SK-N-SH (cell line): ENCODE measurements around the gene WFIKKN1. TPM values are rescaled to one million over a fixed set of nuclear protein-coding genes. Genes with fewer than 3 reads are reported as not detected.

Experiments
- CTCF ChIA-PET: fragments of 300-600, 350-600 bp; formaldehyde crosslinking; extraction: SDS; loops from one replicate; lab custom pipeline; 2021; lab: Yijun Ruan, JAX
- POLR2A ChIA-PET: fragments of 350-600 bp; sonication (Branson Sonifier 250); formaldehyde crosslinking; extraction: SDS; loops from one replicate; lab custom pipeline; 2020; ENCODE audit warnings: antibody characterized with exemption, inconsistent platforms; lab: Yijun Ruan, JAX
- DNase-seq: peaks from one replicate; pipeline ENCODE4 v3.0.0; 2012
- H2AFZ ChIP-seq: fragments of 200-600 bp; sonication (generic); 2 replicates; pipeline ENCODE4 v1.8.1; 2016; ENCODE audit warnings: antibody characterized with exemption, mild to moderate bottlenecking, low read depth
- H3F3A ChIP-seq: fragments of 200-600 bp; sonication (generic); replicated peaks from 2 replicates; pipeline ENCODE3; 2016; ENCODE audit warnings: antibody characterized with exemption, mild to moderate bottlenecking; ENCODE audit not compliant: insufficient read depth
- H3K27ac ChIP-seq, 2 experiments: fragments of 200-500 bp in 1 of 2; fragments of 200-600 bp in 1 of 2; sonication (Bioruptor generic) in 1 of 2; sonication (generic), shearing (Covaris generic) in 1 of 2; 2 replicates each; pipeline versions ENCODE4 v1.5.1 to v1.6.1; 2014 to 2016; ENCODE audit warnings: low read depth in 2 of 2, inconsistent platforms in 1 of 2, low read length in 1 of 2, mild to moderate bottlenecking in 1 of 2, mixed read lengths in 1 of 2
- H3K27me3 ChIP-seq: fragments of 200-600 bp; sonication (generic), shearing (Covaris generic); 2 replicates; pipeline ENCODE4 v1.6.1; 2016; ENCODE audit warnings: mixed run types; ENCODE audit not compliant: insufficient read depth
- H3K36me3 ChIP-seq, 2 experiments: fragments of 200-500 bp in 1 of 2; fragments of 200-600 bp in 1 of 2; sonication (Bioruptor generic) in 1 of 2; sonication (generic) in 1 of 2; replicated peaks in 1 of 2; 2 replicates each; pipeline versions ENCODE3 to v1.5.1; 2014 to 2016; ENCODE audit warnings: low read length in 1 of 2, mild to moderate bottlenecking in 1 of 2; ENCODE audit not compliant: insufficient read depth in 2 of 2, control insufficient read depth in 1 of 2
- H3K4me1 ChIP-seq, 2 experiments: fragments of 200-500 bp in 1 of 2; fragments of 200-600 bp in 1 of 2; sonication (Bioruptor generic) in 1 of 2; sonication (generic), shearing (Covaris generic) in 1 of 2; 2 replicates each; pipeline versions ENCODE4 v1.5.1 to v1.6.1; 2014 to 2016; ENCODE audit warnings: low read depth in 1 of 2, low read length in 1 of 2, mixed run types in 1 of 2; ENCODE audit not compliant: insufficient read depth in 2 of 2, control insufficient read depth in 1 of 2
- H3K4me2 ChIP-seq: fragments of 200-600 bp; sonication (generic), shearing (Covaris generic); 2 replicates; pipeline ENCODE4 v1.6.1; 2017; ENCODE audit warnings: mixed run types
- H3K4me3 ChIP-seq, 2 experiments: fragments of 200-500 bp in 1 of 2; fragments of 200-600 bp in 1 of 2; sonication (Bioruptor generic) in 1 of 2; sonication (generic), shearing (Covaris generic) in 1 of 2; 2 replicates each; pipeline versions ENCODE4 v1.5.1 to v1.8.1; 2014 to 2016; ENCODE audit warnings: low read depth in 2 of 2, inconsistent platforms in 1 of 2, low read length in 1 of 2, mild to moderate bottlenecking in 1 of 2, mixed read lengths in 1 of 2, moderate library complexity in 1 of 2
- H3K79me2 ChIP-seq: fragments of 200-600 bp; sonication (generic); 2 replicates; pipeline ENCODE4 v1.8.1; 2017; ENCODE audit warnings: mild to moderate bottlenecking; ENCODE audit not compliant: insufficient read depth
- H3K9ac ChIP-seq: fragments of 200-600 bp; sonication (generic); 2 replicates; pipeline ENCODE4 v1.6.1; 2017; ENCODE audit warnings: mixed run types
- H3K9me2 ChIP-seq: fragments of 200-600 bp; sonication (generic); 2 replicates; pipeline ENCODE4 v1.6.1; 2017; ENCODE audit warnings: mixed run types
- H3K9me3 ChIP-seq: fragments of 200-600 bp; sonication (generic); 2 replicates; pipeline ENCODE4 v1.6.1; 2017; ENCODE audit warnings: mixed run types, mild to moderate bottlenecking, moderate library complexity
- H4K20me1 ChIP-seq: fragments of 200-600 bp; sonication (generic); 2 replicates; pipeline ENCODE4 v1.6.1; 2017; ENCODE audit warnings: mild to moderate bottlenecking, mixed run types; ENCODE audit not compliant: insufficient read depth
- CHD2 ChIP-seq: fragments of 150-350 bp; IDR thresholded peaks from 2 replicates; pipeline ENCODE4 v1.6.1; 2018; ENCODE audit warnings: low read length; ENCODE audit not compliant: partially characterized antibody
- ELF1 ChIP-seq: IDR thresholded peaks from 2 replicates; pipeline ENCODE4 v1.4.0; 2012
- EP300 ChIP-seq, 2 experiments: IDR thresholded peaks; 2 replicates each; pipeline versions ENCODE4 v1.4.0 to v1.6.1; 2012; ENCODE audit warnings: borderline replicate concordance in 1 of 2, low read depth in 1 of 2, low read length in 1 of 2
- FOXJ3 ChIP-seq: sonication (generic); formaldehyde crosslinking; IDR thresholded peaks from 2 replicates; pipeline ENCODE4 v1.5.1; 2020; ENCODE audit warnings: mild to moderate bottlenecking, missing genetic modification reagents
- FOXM1 ChIP-seq: IDR thresholded peaks from 2 replicates; pipeline ENCODE4 v1.4.0; 2012; ENCODE audit warnings: low read depth, mild to moderate bottlenecking
- GABPA ChIP-seq: IDR thresholded peaks from 2 replicates; pipeline ENCODE4 v1.4.0; 2012; ENCODE audit warnings: low read depth, mild to moderate bottlenecking
- GATA2 ChIP-seq: sonication (generic); formaldehyde crosslinking; IDR thresholded peaks from 2 replicates; pipeline ENCODE4 v1.5.0; 2020; ENCODE audit warnings: mild to moderate bottlenecking, missing genetic modification reagents
- IRF3 ChIP-seq: fragments of 150-350 bp; IDR thresholded peaks from 2 replicates; pipeline ENCODE4 v1.6.1; 2016; ENCODE audit warnings: mild to moderate bottlenecking, low read depth, low read length
- JUND ChIP-seq: IDR thresholded peaks from 2 replicates; pipeline ENCODE4 v1.4.0; 2012
- NFIC ChIP-seq: IDR thresholded peaks from 2 replicates; pipeline ENCODE4 v1.4.0; 2012; ENCODE audit warnings: borderline replicate concordance
- NRF1 ChIP-seq: IDR thresholded peaks from 2 replicates; pipeline ENCODE4 v1.6.1; 2012; ENCODE audit warnings: low read depth, mild to moderate bottlenecking, low read length
- POLR2AphosphoS5 ChIP-seq: IDR thresholded peaks from 2 replicates; pipeline ENCODE4 v1.6.1; 2012; ENCODE audit warnings: low read depth, low read length
- RAD21 ChIP-seq: IDR thresholded peaks from 2 replicates; pipeline ENCODE4 v1.6.1; 2012; ENCODE audit warnings: mild to moderate bottlenecking, low read length
- RCOR1 ChIP-seq: fragments of 150-350 bp; IDR thresholded peaks from 2 replicates; pipeline ENCODE4 v1.6.1; 2017; ENCODE audit warnings: antibody characterized with exemption, low read length
- REST ChIP-seq: IDR thresholded peaks from 2 replicates; pipeline ENCODE4 v1.6.1; 2012; ENCODE audit warnings: mild to moderate bottlenecking, low read depth, low read length, moderate library complexity
- RFX5 ChIP-seq: IDR thresholded peaks from 2 replicates; pipeline ENCODE4 v1.6.1; 2012; ENCODE audit warnings: mild to moderate bottlenecking, improper control_type of control experiment, low read length
- RXRA ChIP-seq: IDR thresholded peaks from 2 replicates; pipeline ENCODE4 v1.4.0; 2012; ENCODE audit warnings: low read depth, mild to moderate bottlenecking, borderline replicate concordance
- SMC3 ChIP-seq: IDR thresholded peaks from 2 replicates; pipeline ENCODE4 v1.6.1; 2012; ENCODE audit warnings: low read depth, low read length, improper control_type of control experiment
- TCF12 ChIP-seq: IDR thresholded peaks from 2 replicates; pipeline ENCODE4 v1.4.0; 2012
- TEAD4 ChIP-seq: IDR thresholded peaks from 2 replicates; pipeline ENCODE4 v1.4.0; 2012; ENCODE audit warnings: mild to moderate bottlenecking, borderline replicate concordance; ENCODE audit not compliant: insufficient read depth
- YY1 ChIP-seq: IDR thresholded peaks from 2 replicates; pipeline ENCODE4 v1.4.0; 2012; ENCODE audit warnings: low read depth, mild to moderate bottlenecking
- ZBTB33 ChIP-seq: IDR thresholded peaks from 2 replicates; pipeline ENCODE4 v1.4.0; 2012; ENCODE audit warnings: low read depth, borderline replicate concordance
- WGBS: methylation state at CpG from one replicate; pipeline ENCODE4 v1.1.6; 2017; ENCODE audit warnings: low lambda C conversion rate; 5-methylcytosine and 5-hydroxymethylcytosine counted together
- polyA plus RNA-seq, 3 experiments: library from polyadenylated mRNA; depleted of rRNA; stranded (reverse); fragments of >200 nt; gene quantifications; 2 replicates each; pipeline ENCODE4 v1.2.3, GENCODE V29; 2012

The WFIKKN1 gene
- polyA plus RNA-seq, 1 of the 3 experiments (the other 2 are of a cell fraction): 0.16 TPM

GRCh38 chr16:588639-588888 is 42.2 kb upstream of the WFIKKN1 start:
- DNase-seq: peak; percentile 58
- CTCF ChIA-PET: interaction anchor here (1.0 to 1.3 kb wide), 4 partner anchors 9 to 92 kb away, joined by 3 to 4 read pairs (median 3); no protein-coding TSS in a partner anchor
- POLR2A ChIA-PET: interaction anchor here (0.8 to 1.2 kb wide), 5 partner anchors 8 to 102 kb away, joined by 3 to 4 read pairs (median 3); partner anchors contain the start of gene WDR24
- Histone ChIP-seq H3K9ac (peak overlapping the region; percentile 90), H3F3A (peaks cover 20% of the 10 kb centered on the region), H3K4me3 (peak overlapping the region; percentile 89 to 90), H4K20me1 (peaks cover 31% of the 10 kb centered on the region), H3K9me3 (no peaks in the 10 kb centered on the region), H3K4me1 (peaks cover 21 to 38% of the 10 kb centered on the region in 2 experiments; a peak in 2 of 4 replicates)
- TF ChIP-seq IRF3: no peak
- TF ChIP-seq RFX5: no peak
- TF ChIP-seq TEAD4: no peak
- TF ChIP-seq ZBTB33: no peak
- TF ChIP-seq NFIC: no peak
- no peak for TF ChIP-seq GABPA
- no peak for TF ChIP-seq GATA2
- TF ChIP-seq, all 33 proteins: peak for 0
- Histone ChIP-seq H3K27ac (peak overlapping the region; percentile 90 to 97), H3K36me3 (peaks cover 0 to 3% of the 10 kb centered on the region in 2 experiments), H2AFZ (no peak overlapping the region), H3K27me3 (no peaks in the 10 kb centered on the region), H3K4me2 (peak overlapping the region; percentile 96), H3K79me2 (peaks cover 56% of the 10 kb centered on the region), H3K9me2 (no peaks in the 10 kb centered on the region)
- 1% methylated on average over 15 of the region's 21 CpGs for WGBS

GRCh38 chr16:588889-589657 is 41.7 kb upstream of the WFIKKN1 start:
- Histone ChIP-seq H3K79me2 (peaks cover 61% of the 10 kb centered on the region), H3K9ac (peak overlapping the region; percentile 90), H3K27ac (peak overlapping the region; percentile 90 to 97), H2AFZ (peak overlapping the region; percentile 78; the same call in 1 of the 2 replicates), H3K4me1 (peaks cover 21 to 38% of the 10 kb centered on the region in 2 experiments; a peak in 2 of 4 replicates), H3K4me2 (peak overlapping the region; percentile 96), H3K9me2 (no peaks in the 10 kb centered on the region), H3K27me3 (no peaks in the 10 kb centered on the region), H3F3A (peaks cover 20% of the 10 kb centered on the region), H4K20me1 (peaks cover 36% of the 10 kb centered on the region), H3K36me3 (peaks cover 0 to 3% of the 10 kb centered on the region in 2 experiments), H3K9me3 (no peaks in the 10 kb centered on the region), H3K4me3 (peak overlapping the region; percentile 89 to 90)
- ChIA-PET CTCF (interaction anchor here (1.0 to 1.3 kb wide), 4 partner anchors 10 to 92 kb away, joined by 3 to 4 read pairs (median 3); no protein-coding TSS in a partner anchor), POLR2A (interaction anchor here (0.8 to 1.2 kb wide), 5 partner anchors 9 to 101 kb away, joined by 3 to 4 read pairs (median 3); partner anchors contain the start of gene WDR24)
- WGBS: 6% methylated on average over 6 of the region's 107 CpGs
- DNase-seq: peak; percentile 93
- TF ChIP-seq POLR2AphosphoS5 (peak; percentile 74; the same call in 1 of the 2 replicates), JUND (no peak), CHD2 (no peak), FOXJ3 (no peak), TCF12 (no peak), YY1 (no peak), TEAD4 (no peak), RCOR1 (no peak), REST (no peak), ELF1 (peak; percentile 56), EP300 (IDR thresholded peaks at IDR 0.05; ENCODE audit: borderline replicate concordance in 1 of 2, low read depth in 1 of 2, low read length in 1 of 2) (no peak; a peak in 1 of 4 replicates), RAD21 (no peak), SMC3 (no peak), RXRA (no peak), FOXM1 (no peak), NRF1 (no peak)
